SH-SY5Y (cell line): ENCODE results near the gene ARVCF.

Source experiments
- GATA2 ChIP-seq: IDR thresholded peaks from 2 replicates; pipeline ENCODE4 v1.6.1; 2011; ENCODE audit warnings: mild to moderate bottlenecking, low read depth, low read length
- GATA3 ChIP-seq: IDR thresholded peaks from 2 replicates; pipeline ENCODE4 v1.6.1; 2011; ENCODE audit warnings: low read depth, mild to moderate bottlenecking, low read length, moderate library complexity

DNA sequence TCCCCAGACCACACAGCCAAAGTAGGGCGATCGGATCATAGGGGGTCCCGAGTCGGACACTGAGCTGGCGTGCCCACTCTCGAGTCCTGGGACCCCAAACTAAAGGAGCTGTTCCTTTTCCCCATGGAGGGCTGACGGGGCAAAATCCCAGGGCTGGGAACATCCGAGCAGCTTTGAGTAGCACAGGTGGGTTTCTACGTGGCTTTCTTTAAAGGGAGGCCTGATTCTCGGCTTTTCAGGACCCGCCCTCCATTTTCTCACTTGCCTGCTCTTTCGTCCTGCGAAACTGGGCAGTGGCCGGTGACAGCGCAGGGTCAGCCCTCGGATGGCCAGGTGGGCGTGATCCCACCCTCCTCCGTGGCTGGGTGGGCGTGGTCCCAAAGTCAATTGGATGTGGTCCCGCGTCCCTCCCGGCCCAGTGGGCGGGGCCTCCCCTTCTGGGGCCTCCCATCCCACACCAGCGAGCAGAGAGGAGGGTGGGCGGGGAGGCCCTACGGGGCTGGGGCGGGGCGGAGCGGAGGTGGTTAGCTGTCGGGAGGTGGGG, 57.5 kb downstream of the ARVCF start:
- no peak for TF ChIP-seq GATA2
- no peak for TF ChIP-seq GATA3
